Measurements from ENCODE around the gene PCBP1. TPM values are rescaled to one million over a fixed set of nuclear protein-coding genes. Genes with fewer than 3 reads are reported as not detected.

Gene PCBP1
- total and polyA plus RNA-seq, 9 of the 15 experiments (the other 6 are each of a cell fraction or from before 2014, with no cell fraction given) = 19.2 to 407 (median 78.1) TPM

- no peak for TF ChIP-seq HINFP (tag; conservative IDR thresholded peaks at IDR 0.05; ENCODE audit: low read depth)
- no peak for TF ChIP-seq ZNF445 (CRISPR knock-in tag; IDR thresholded peaks at IDR 0.05; ENCODE audit: low read depth)
- no peak for TF ChIP-seq RBM14 (IDR thresholded peaks at IDR 0.05; ENCODE audit: borderline replicate concordance, insufficient read depth, low read depth, low read length)
- no peak for TF ChIP-seq ZNF282 (CRISPR knock-in tag; IDR thresholded peaks at IDR 0.05)
These were observed 42.8 kb upstream of the PCBP1 start (continued) for GRCh38 chr2:70044290-70045040.

GRCh38 chr2:70045405-70045804 is 41.9 kb upstream of the PCBP1 start:
- no peaks in the 10 kb centered on the region for H3K9me3 ChIP-seq (replicated peaks; ENCODE audit: control insufficient read depth, insufficient read depth, low read depth, low read length)
- H2AFZ ChIP-seq (ENCODE audit: low read depth, low read length) = no peak overlapping the region
- peaks cover 0 to 4% of the 10 kb centered on the region in 2 experiments; a peak in 4 of 5 replicates for H3K4me1 ChIP-seq (replicated peaks in 1 of 2; ENCODE audit: control insufficient read depth in 2 of 2, insufficient read depth in 2 of 2, low read length in 2 of 2)
- DNase-seq (ENCODE audit: extremely low read depth in 1 of 4, low spot score in 3 of 4) (no peak), FAIRE-seq (no peak), ATAC-seq (no peak)
- BruUV-seq (replicated peaks) = no TSS peak
- 81% methylated on average over 6 of the region's 6 CpGs for WGBS (ENCODE audit: insufficient coverage, low coverage, missing lambda C conversion rate)
- H3K79me2 ChIP-seq (ENCODE audit: control insufficient read depth, insufficient read depth, low read length) = no peaks in the 10 kb centered on the region
- TF ChIP-seq YBX1 (IDR thresholded peaks at IDR 0.05) (no peak), HINFP (tag; conservative IDR thresholded peaks at IDR 0.05; ENCODE audit: low read depth) (no peak), PHB (CRISPR knock-in tag; IDR thresholded peaks at IDR 0.05) (no peak), STAT5A (IDR thresholded peaks at IDR 0.05; ENCODE audit: borderline replicate concordance, low read length) (no peak), FOXP4 (CRISPR knock-in tag; IDR thresholded peaks at IDR 0.05; ENCODE audit: borderline replicate concordance) (no peak)
- H3K36me3 ChIP-seq (ENCODE audit: control insufficient read depth, insufficient read depth, low read length) = peaks cover 14% of the 10 kb centered on the region; the same call in 2 of the 3 replicates
- no peaks in the 10 kb centered on the region for H4K20me1 ChIP-seq (replicated peaks; ENCODE audit: control insufficient read depth, insufficient read depth, low read length)
- ChIA-PET POLR2A (interaction anchor here (1.3 to 1.7 kb wide), 5 partner anchors 13 to 40 kb away, joined by 3 to 9 read pairs (median 5); no protein-coding TSS in a partner anchor), CTCF (ENCODE audit: low intra/inter-chr PET ratio) (interaction anchor here (0.6 kb wide), 1 partner anchor 25 kb away, joined by 3 read pairs; no protein-coding TSS in a partner anchor)
- no peak overlapping the region for H3K9ac ChIP-seq (ENCODE audit: insufficient read depth in 1 of 2, low read depth in 2 of 2, low read length in 2 of 2)
- no peak overlapping the region for H3K4me2 ChIP-seq (ENCODE audit: insufficient read depth, low read length)
- in situ Hi-C loops (cut with MboI) (no loop called here), intact Hi-C loops (cut with micrococcal nuclease) (no loop called here)
- no peak overlapping the region for H3K27ac ChIP-seq (ENCODE audit: extremely low read depth, low read depth, low read length)
- no peak overlapping the region for H3K4me3 ChIP-seq
- H3K27me3 ChIP-seq (ENCODE audit: control insufficient read depth in 2 of 2, insufficient read depth in 2 of 2, low read length in 2 of 2) = no peaks in the 10 kb centered on the region
- H3K9me1 ChIP-seq (ENCODE audit: control insufficient read depth, insufficient read depth, low read length) = no peaks in the 10 kb centered on the region

Measured in K562 (cell line).